Neural progenitor cell (in vitro differentiated cells): ENCODE results near the gene SERPINB6. TPM values are rescaled to one million over a fixed set of nuclear protein-coding genes. Genes with fewer than 3 reads are reported as not detected.

Experiments used
- DNase-seq: peaks from one replicate; pipeline ENCODE4 v3.0.0-alpha.2; 2016; ENCODE audit warnings: low spot score
- H2AFZ ChIP-seq: fragments of 200-600 bp; sonication (generic); replicated peaks from 2 replicates; pipeline ENCODE4 v1.6.1; 2016; ENCODE audit warnings: antibody characterized with exemption
- H3F3A ChIP-seq: fragments of 200-600 bp; sonication (generic); 2 replicates; pipeline ENCODE4 v1.6.1; 2016; ENCODE audit warnings: antibody characterized with exemption, low read depth
- H3K27ac ChIP-seq: fragments of 200-600 bp; sonication (generic); 2 replicates; pipeline ENCODE4 v1.5.1; 2016; ENCODE audit warnings: mild to moderate bottlenecking
- H3K27me3 ChIP-seq: fragments of 200-600 bp; sonication (generic); 2 replicates; pipeline ENCODE4 v1.6.1; 2016; ENCODE audit warnings: mild to moderate bottlenecking, moderate library complexity
- H3K36me3 ChIP-seq: fragments of 200-600 bp; sonication (generic); 2 replicates; pipeline ENCODE4 v1.5.1; 2016
- H3K4me1 ChIP-seq: fragments of 200-600 bp; sonication (generic); 2 replicates; pipeline ENCODE4 v1.6.1; 2016; ENCODE audit warnings: mixed run types
- H3K4me2 ChIP-seq: fragments of 200-600 bp; sonication (generic); 2 replicates; pipeline ENCODE4 v1.6.1; 2016
- H3K4me3 ChIP-seq: fragments of 200-600 bp; sonication (generic); 2 replicates; pipeline ENCODE4 v1.5.1; 2016
- H3K79me2 ChIP-seq: fragments of 200-600 bp; sonication (generic); 2 replicates; pipeline ENCODE4 v1.6.1; 2016; ENCODE audit warnings: low read depth
- H3K9ac ChIP-seq: fragments of 200-600 bp; sonication (generic); 2 replicates; pipeline ENCODE4 v1.6.1; 2016
- H3K9me3 ChIP-seq: fragments of 200-600 bp; sonication (generic); 2 replicates; pipeline ENCODE4 v1.5.1; 2016; ENCODE audit warnings: low read depth
- H4K20me1 ChIP-seq: fragments of 200-600 bp; sonication (generic); 2 replicates; pipeline ENCODE4 v1.6.1; 2016; ENCODE audit warnings: low read depth
- H3K27ac Mint-ChIP-seq: 3 replicates; pipeline ENCODE4 v1.8.0; 2021; ENCODE audit warnings: mixed read lengths
- H3K27me3 Mint-ChIP-seq: 2 replicates; pipeline ENCODE4 v1.8.0; 2022; ENCODE audit warnings: low read depth, mild to moderate bottlenecking, inconsistent platforms, moderate library complexity, mixed read lengths; ENCODE audit not compliant: insufficient read depth
- H3K36me3 Mint-ChIP-seq: 3 replicates; pipeline ENCODE4 v1.8.0; 2021; ENCODE audit warnings: mixed read lengths
- H3K4me1 Mint-ChIP-seq: 3 replicates; pipeline ENCODE4 v1.8.0; 2021; ENCODE audit warnings: mixed read lengths
- H3K4me3 Mint-ChIP-seq: 3 replicates; pipeline ENCODE4 v1.8.0; 2021; ENCODE audit warnings: mild to moderate bottlenecking, moderate library complexity, mixed read lengths
- H3K9me3 Mint-ChIP-seq: 3 replicates; pipeline ENCODE4 v1.8.0; 2020; ENCODE audit warnings: mixed read lengths
- CTCF ChIP-seq: fragments of 200-600 bp; sonication (generic); IDR thresholded peaks from 2 replicates; pipeline ENCODE4 v1.5.1; 2017; ENCODE audit warnings: antibody characterized with exemption, mild to moderate bottlenecking
- EZH2 ChIP-seq: fragments of 200-600 bp; sonication (generic); IDR thresholded peaks from 2 replicates; pipeline ENCODE4 v1.6.1; 2017; ENCODE audit warnings: antibody characterized with exemption, mild to moderate bottlenecking, moderate library complexity
- EZH2phosphoT487 ChIP-seq: fragments of 200-600 bp; sonication (generic); IDR thresholded peaks from 2 replicates; pipeline ENCODE4 v1.6.1; 2017; ENCODE audit warnings: antibody characterized with exemption
- total RNA-seq: library from RNA; depleted of rRNA; stranded (reverse); fragments of >200 nt; gene quantifications from 2 replicates; pipeline ENCODE4 v1.2.3, GENCODE V29; 2015; ENCODE audit warnings: low replicate concordance

Gene SERPINB6
- total RNA-seq, 1 donor from 2014 or later: 13.3 TPM

- no peaks in the 10 kb centered on the region for H4K20me1 ChIP-seq
- no peak for DNase-seq
- peaks cover 47% of the 10 kb centered on the region for H3K4me1 Mint-ChIP-seq
- no peaks in the 10 kb centered on the region for H3K9me3 Mint-ChIP-seq
- no peak overlapping the region for H3K4me3 ChIP-seq
- H3K79me2 ChIP-seq: no peaks in the 10 kb centered on the region
- H3K27me3 Mint-ChIP-seq: peaks cover 17% of the 10 kb centered on the region
- no peaks in the 10 kb centered on the region for H3K36me3 Mint-ChIP-seq
- H3K27me3 ChIP-seq: peaks cover 25% of the 10 kb centered on the region
- no peak overlapping the region for H3K9ac ChIP-seq
- H3K4me2 ChIP-seq: no peak overlapping the region
- H3F3A ChIP-seq: peaks cover 29% of the 10 kb centered on the region
- no peak for TF ChIP-seq EZH2
- no peak for TF ChIP-seq EZH2phosphoT487
- no peak for TF ChIP-seq CTCF
- H3K4me1 ChIP-seq: peaks cover 19% of the 10 kb centered on the region
- H3K9me3 ChIP-seq: no peaks in the 10 kb centered on the region
- no peak overlapping the region for H3K27ac Mint-ChIP-seq
- no peaks in the 10 kb centered on the region for H3K36me3 ChIP-seq
- no peak overlapping the region for H3K4me3 Mint-ChIP-seq
- H2AFZ ChIP-seq: no peak overlapping the region
- H3K27ac ChIP-seq: no peak overlapping the region
Measured at GRCh38 chr6:2967936-2968335, 3.4 kb downstream of the SERPINB6 start.

- Mint-ChIP-seq H3K27ac (no peak overlapping the region), H3K36me3 (no peaks in the 10 kb centered on the region), H3K27me3 (peaks cover 11% of the 10 kb centered on the region), H3K4me1 (peaks cover 42% of the 10 kb centered on the region), H3K9me3 (no peaks in the 10 kb centered on the region), H3K4me3 (no peak overlapping the region)
- H3K4me3 ChIP-seq: no peak overlapping the region
- no peak overlapping the region for H3K9ac ChIP-seq
- H2AFZ ChIP-seq: no peak overlapping the region
- no peak for DNase-seq
- no peak overlapping the region for H3K4me2 ChIP-seq
- no peak overlapping the region for H3K27ac ChIP-seq
- peaks cover 30% of the 10 kb centered on the region for H3F3A ChIP-seq
- TF ChIP-seq EZH2phosphoT487 (no peak), CTCF (no peak), EZH2 (no peak)
- no peaks in the 10 kb centered on the region for H3K79me2 ChIP-seq
- no peaks in the 10 kb centered on the region for H3K36me3 ChIP-seq
- H3K9me3 ChIP-seq: no peaks in the 10 kb centered on the region
- peaks cover 23% of the 10 kb centered on the region for H3K4me1 ChIP-seq
- peaks cover 9% of the 10 kb centered on the region for H3K27me3 ChIP-seq
- no peaks in the 10 kb centered on the region for H4K20me1 ChIP-seq
Measured at GRCh38 chr6:2966347-2966746, 5.0 kb downstream of the SERPINB6 start.

GRCh38 chr6:2964793-2965505 lies 6.4 kb downstream of the SERPINB6 start:
- H3K79me2 ChIP-seq: no peaks in the 10 kb centered on the region

More at GRCh38 chr6:2964793-2965505, 6.4 kb downstream of the SERPINB6 start:
- Mint-ChIP-seq H3K4me3 (no peak overlapping the region), H3K27me3 (peaks cover 15% of the 10 kb centered on the region), H3K4me1 (peaks cover 44% of the 10 kb centered on the region), H3K27ac (no peak overlapping the region), H3K36me3 (no peaks in the 10 kb centered on the region), H3K9me3 (no peaks in the 10 kb centered on the region)
- no peaks in the 10 kb centered on the region for H3K27me3 ChIP-seq
- no peaks in the 10 kb centered on the region for H3K36me3 ChIP-seq
- H3K4me3 ChIP-seq: no peak overlapping the region
- no peak for DNase-seq
- no peak overlapping the region for H3K4me2 ChIP-seq
- H2AFZ ChIP-seq: no peak overlapping the region
- no peaks in the 10 kb centered on the region for H3K9me3 ChIP-seq
- H3K4me1 ChIP-seq: peaks cover 26% of the 10 kb centered on the region
- H3K9ac ChIP-seq: no peak overlapping the region
- peaks cover 21% of the 10 kb centered on the region for H3F3A ChIP-seq
- H4K20me1 ChIP-seq: no peaks in the 10 kb centered on the region
- H3K27ac ChIP-seq: no peak overlapping the region
- TF ChIP-seq EZH2 (no peak), EZH2phosphoT487 (no peak), CTCF (no peak)
